HCT116 (cell line): ENCODE measurements around the gene SCYGR3. TPM values are rescaled to one million over a fixed set of nuclear protein-coding genes. Genes with fewer than 3 reads are reported as not detected.

ENCODE experiments used
- ATAC-seq: fragments of 200-7000 bp; cut with Tn5 transposase; 2 replicates; pipeline ENCODE4 v1.9.1; 2020; ENCODE audit warnings: mild to moderate bottlenecking, moderate library complexity
- BruUV-seq: library from RNA; stranded (reverse); fragments of 400-500 nt; replicated peaks from 2 replicates; lab custom pipeline; 2021; lab: Mats Ljungman, UMichigan
- CTCF ChIA-PET: fragments of 300-600 bp; sonication (Branson Sonifier 250); formaldehyde crosslinking; loops from one replicate; lab custom pipeline; 2021; ENCODE audit warnings: antibody characterized with exemption; lab: Charles Lee
- POLR2A ChIA-PET: fragments of 300-600, 350-600 bp; sonication (Branson Sonifier 250); formaldehyde crosslinking; loops from one replicate; lab custom pipeline; 2021; ENCODE audit warnings: antibody characterized with exemption; lab: Charles Lee
- RAD21 ChIA-PET, 2 experiments: fragments of 300-600 bp; sonication (Branson Sonifier 250); formaldehyde crosslinking; loops; one replicate each; lab custom pipeline; 2023; ENCODE audit warnings: low total read pairs in 2 of 2; ENCODE audit not compliant: uncharacterized antibody in 2 of 2, unreplicated experiment in 2 of 2, low non-redundant PET in 1 of 2; lab: Charles Lee
- DNase-seq: peaks from one replicate; pipeline ENCODE4 v3.0.0-alpha.2; 2010; ENCODE audit warnings: low read depth, low spot score
- H2AFZ ChIP-seq: fragments of 200-600 bp; shearing (Covaris generic), sonication (generic); 2 replicates; pipeline ENCODE4 v1.6.1; 2017; ENCODE audit warnings: low read depth, mixed run types, mixed read lengths, antibody characterized with exemption, low read length; ENCODE audit not compliant: poor library complexity, severe bottlenecking
- H3K27ac ChIP-seq: 2 replicates; pipeline ENCODE4 v1.5.1; 2012; ENCODE audit warnings: low read depth, low read length
- H3K27me3 ChIP-seq: fragments of 200-600 bp; sonication (generic); 2 replicates; pipeline ENCODE4 v1.6.1; 2016; ENCODE audit warnings: mixed run types, low read length, mixed read lengths; ENCODE audit not compliant: insufficient read depth
- H3K36me3 ChIP-seq, 2 experiments: fragments of 200-500 bp in 1 of 2; fragments of 200-600 bp in 1 of 2; sonication (Bioruptor generic) in 1 of 2; sonication (generic) in 1 of 2; 2 replicates each; pipeline versions ENCODE4 v1.5.1 to v1.6.1; 2014 to 2016; ENCODE audit warnings: low read length in 2 of 2, inconsistent platforms in 1 of 2, mixed read lengths in 1 of 2, mixed run types in 1 of 2; ENCODE audit not compliant: insufficient read depth in 2 of 2, control insufficient read depth in 1 of 2
- H3K4me1 ChIP-seq, 2 experiments: fragments of 200-600 bp in 1 of 2; sonication (generic) in 1 of 2; 2 replicates each; pipeline versions ENCODE4 v1.5.1 to v1.6.1; 2012 to 2017; ENCODE audit warnings: low read length in 2 of 2, inconsistent platforms in 1 of 2, mild to moderate bottlenecking in 1 of 2, mixed read lengths in 1 of 2, mixed run types in 1 of 2, moderate library complexity in 1 of 2; ENCODE audit not compliant: insufficient read depth in 2 of 2, control insufficient read depth in 1 of 2
- H3K4me2 ChIP-seq: fragments of 200-600 bp; sonication (generic); 2 replicates; pipeline ENCODE4 v1.6.1; 2017; ENCODE audit warnings: mixed run types, low read length, mixed read lengths
- H3K4me3 ChIP-seq, 2 experiments: fragments of 200-600 bp in 1 of 2; sonication (generic) in 1 of 2; replicated peaks in 1 of 2; 2 replicates each; pipeline ENCODE4 v1.5.1; 2011 to 2016; ENCODE audit warnings: low read length in 2 of 2, control low read depth in 1 of 2, low read depth in 1 of 2, mild to moderate bottlenecking in 1 of 2, mixed read lengths in 1 of 2, mixed run types in 1 of 2
- H3K79me2 ChIP-seq: fragments of 200-600 bp; sonication (generic); 2 replicates; pipeline ENCODE4 v1.6.1; 2017; ENCODE audit warnings: mild to moderate bottlenecking, mixed run types, low read length, moderate library complexity, mixed read lengths; ENCODE audit not compliant: insufficient read depth
- H3K9ac ChIP-seq: fragments of 200-600 bp; sonication (generic); 2 replicates; pipeline ENCODE4 v1.6.1; 2016; ENCODE audit warnings: low read length, mixed read lengths
- H3K9me2 ChIP-seq: fragments of 200-600 bp; sonication (generic), shearing (Covaris generic); 2 replicates; pipeline ENCODE4 v1.6.1; 2017; ENCODE audit warnings: mixed run types, mild to moderate bottlenecking, moderate library complexity; ENCODE audit not compliant: insufficient read depth
- H3K9me3 ChIP-seq, 2 experiments: fragments of 200-500 bp in 1 of 2; fragments of 200-600 bp in 1 of 2; sonication (Bioruptor generic) in 1 of 2; sonication (generic) in 1 of 2; 2 replicates each; pipeline ENCODE4 v1.6.1; 2014 to 2017; ENCODE audit warnings: low read length in 2 of 2, mixed read lengths in 2 of 2, inconsistent platforms in 1 of 2, low read depth in 1 of 2, mild to moderate bottlenecking in 1 of 2, mixed run types in 1 of 2, moderate library complexity in 1 of 2; ENCODE audit not compliant: control insufficient read depth in 1 of 2, insufficient read depth in 1 of 2
- H4K20me1 ChIP-seq: fragments of 200-600 bp; sonication (generic), shearing (Covaris generic); 2 replicates; pipeline ENCODE4 v1.6.1; 2017; ENCODE audit warnings: mixed run types, mild to moderate bottlenecking, moderate library complexity; ENCODE audit not compliant: insufficient read depth
- CBX3 ChIP-seq: IDR thresholded peaks from 2 replicates; pipeline ENCODE4 v1.6.1; 2012; ENCODE audit warnings: low read depth
- CEBPB ChIP-seq: IDR thresholded peaks from 2 replicates; pipeline ENCODE4 v1.6.1; 2012; ENCODE audit warnings: low read depth
- EGR1 ChIP-seq: IDR thresholded peaks from 2 replicates; pipeline ENCODE4 v1.6.1; 2012; ENCODE audit warnings: low read depth
- ELF1 ChIP-seq: IDR thresholded peaks from 2 replicates; pipeline ENCODE4 v1.6.1; 2012; ENCODE audit warnings: low read depth, borderline replicate concordance
- EZH2 ChIP-seq: fragments of 200-600 bp; sonication (generic); IDR thresholded peaks from 2 replicates; pipeline ENCODE4 v1.6.1; 2017; ENCODE audit warnings: antibody characterized with exemption, mixed run types
- EZH2phosphoT487 ChIP-seq: fragments of 200-600 bp; IDR thresholded peaks from 2 replicates; pipeline ENCODE4 v1.6.1; 2018; ENCODE audit warnings: antibody characterized with exemption, borderline replicate concordance
- FOSL1 ChIP-seq: IDR thresholded peaks from 2 replicates; pipeline ENCODE4 v1.6.1; 2012; ENCODE audit warnings: low read depth
- JUND ChIP-seq: IDR thresholded peaks from 2 replicates; pipeline ENCODE4 v1.6.1; 2012
- POLR2A ChIP-seq: IDR thresholded peaks from 2 replicates; pipeline ENCODE4 v1.7.0; 2011; ENCODE audit warnings: borderline replicate concordance; ENCODE audit not compliant: insufficient read depth, insufficient read length; ENCODE audit errors: extremely low read depth
- SIN3A ChIP-seq: IDR thresholded peaks from 2 replicates; pipeline ENCODE4 v1.6.1; 2012; ENCODE audit warnings: low read depth
- SRF ChIP-seq: IDR thresholded peaks from 2 replicates; pipeline ENCODE4 v1.6.1; 2012; ENCODE audit warnings: low read depth
- TCF7L2 ChIP-seq: IDR thresholded peaks from 2 replicates; pipeline ENCODE4 v1.7.0; 2011; ENCODE audit warnings: borderline replicate concordance, inconsistent platforms; ENCODE audit not compliant: insufficient read depth, insufficient read length; ENCODE audit errors: extremely low read depth
- YY1 ChIP-seq: IDR thresholded peaks from 2 replicates; pipeline ENCODE4 v1.6.1; 2011; ENCODE audit warnings: low read length, low read depth, moderate library complexity, mild to moderate bottlenecking; ENCODE audit not compliant: insufficient replicate concordance; ENCODE audit errors: extremely low read depth
- ZFX ChIP-seq: fragments of 450-650 bp; IDR thresholded peaks from 2 replicates; pipeline ENCODE4 v1.6.1; 2017
- ZNF274 ChIP-seq: fragments of 200-500 bp; sonication (Bioruptor generic); IDR thresholded peaks from 2 replicates; pipeline ENCODE4 v1.6.1; 2014; ENCODE audit warnings: mild to moderate bottlenecking, low read depth, low read length, inconsistent platforms
- intact Hi-C: fragments of 100-400 bp; cut with micrococcal nuclease; formaldehyde crosslinking; loops from 2 replicates; pipeline ENCODE4 v1.10.0; 2022
- total RNA-seq: library from RNA; stranded (reverse); gene quantifications from one replicate; pipeline ENCODE4 v1.2.1, GENCODE V29; 2021; ENCODE audit not compliant: unreplicated experiment
- TF ChIP-seq, protein P1 (sequence below): IDR thresholded peaks from 2 replicates; pipeline ENCODE4 v1.6.1; 2012
- TF ChIP-seq, protein P2 (sequence below): IDR thresholded peaks from 2 replicates; pipeline ENCODE4 v1.6.1; 2011; ENCODE audit warnings: mild to moderate bottlenecking, low read length, moderate library complexity; ENCODE audit not compliant: insufficient replicate concordance; ENCODE audit errors: extremely low read depth
- TF ChIP-seq, protein P3 (sequence below): IDR thresholded peaks from 2 replicates; pipeline ENCODE4 v1.6.1; 2012

The SCYGR3 gene
- total RNA-seq, 1 experiment from 2014 or later: not detected

DNA sequence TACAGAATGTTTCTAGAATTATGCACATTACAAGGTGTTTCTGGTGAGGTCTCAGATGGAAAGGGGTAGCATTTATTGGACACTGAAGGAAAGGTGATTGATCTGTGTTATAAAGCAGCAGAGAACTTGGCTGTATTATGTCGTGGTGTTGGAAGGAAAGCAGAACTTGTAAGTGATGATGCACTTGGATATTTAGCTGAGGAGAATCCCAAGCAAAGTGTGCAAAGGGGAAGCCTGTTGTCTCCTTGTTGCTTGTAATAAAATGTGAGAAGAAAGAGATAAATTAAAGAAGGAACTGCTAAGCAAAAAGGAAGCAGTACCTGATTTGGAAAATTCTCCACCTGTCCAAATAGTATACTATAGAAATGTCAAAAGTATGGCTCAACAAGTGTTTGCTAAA is 39.8 kb upstream of the SCYGR3 start:
- H3K27ac ChIP-seq: no peak overlapping the region
- no peaks in the 10 kb centered on the region for H3K27me3 ChIP-seq
- H3K4me2 ChIP-seq: no peak overlapping the region
- no TSS peak for BruUV-seq
- no peak for ATAC-seq
- no peaks in the 10 kb centered on the region for H3K9me2 ChIP-seq
- H2AFZ ChIP-seq: no peak overlapping the region
- no peaks in the 10 kb centered on the region for H3K36me3 ChIP-seq
- no peak overlapping the region for H3K9ac ChIP-seq
- no peaks in the 10 kb centered on the region for H3K79me2 ChIP-seq
- no peak overlapping the region for H3K4me3 ChIP-seq
- no peaks in the 10 kb centered on the region for H4K20me1 ChIP-seq
- peaks cover 0 to 6% of the 10 kb centered on the region in 2 experiments; a peak in 2 of 4 replicates for H3K4me1 ChIP-seq
- H3K9me3 ChIP-seq: no peaks in the 10 kb centered on the region
- POLR2A ChIA-PET: no interaction called here
- no peak for TF ChIP-seq CEBPB
- TF ChIP-seq, protein P1, sequence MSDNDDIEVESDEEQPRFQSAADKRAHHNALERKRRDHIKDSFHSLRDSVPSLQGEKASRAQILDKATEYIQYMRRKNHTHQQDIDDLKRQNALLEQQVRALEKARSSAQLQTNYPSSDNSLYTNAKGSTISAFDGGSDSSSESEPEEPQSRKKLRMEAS: no peak
- no peak for TF ChIP-seq SRF
- TF ChIP-seq EGR1: no peak
- TF ChIP-seq YY1: no peak
- no peak for TF ChIP-seq TCF7L2
- no peak for TF ChIP-seq EZH2
- TF ChIP-seq FOSL1: no peak
- TF ChIP-seq SIN3A: no peak
- TF ChIP-seq ZFX: no peak
- TF ChIP-seq POLR2A: no peak
- no peak for TF ChIP-seq ELF1
- no peak for TF ChIP-seq ZNF274
- no peak for TF ChIP-seq EZH2phosphoT487
- no peak for TF ChIP-seq JUND
- TF ChIP-seq, protein P2, sequence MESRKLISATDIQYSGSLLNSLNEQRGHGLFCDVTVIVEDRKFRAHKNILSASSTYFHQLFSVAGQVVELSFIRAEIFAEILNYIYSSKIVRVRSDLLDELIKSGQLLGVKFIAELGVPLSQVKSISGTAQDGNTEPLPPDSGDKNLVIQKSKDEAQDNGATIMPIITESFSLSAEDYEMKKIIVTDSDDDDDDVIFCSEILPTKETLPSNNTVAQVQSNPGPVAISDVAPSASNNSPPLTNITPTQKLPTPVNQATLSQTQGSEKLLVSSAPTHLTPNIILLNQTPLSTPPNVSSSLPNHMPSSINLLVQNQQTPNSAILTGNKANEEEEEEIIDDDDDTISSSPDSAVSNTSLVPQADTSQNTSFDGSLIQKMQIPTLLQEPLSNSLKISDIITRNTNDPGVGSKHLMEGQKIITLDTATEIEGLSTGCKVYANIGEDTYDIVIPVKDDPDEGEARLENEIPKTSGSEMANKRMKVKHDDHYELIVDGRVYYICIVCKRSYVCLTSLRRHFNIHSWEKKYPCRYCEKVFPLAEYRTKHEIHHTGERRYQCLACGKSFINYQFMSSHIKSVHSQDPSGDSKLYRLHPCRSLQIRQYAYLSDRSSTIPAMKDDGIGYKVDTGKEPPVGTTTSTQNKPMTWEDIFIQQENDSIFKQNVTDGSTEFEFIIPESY: no peak
- TF ChIP-seq CBX3: no peak
- TF ChIP-seq, protein P3, sequence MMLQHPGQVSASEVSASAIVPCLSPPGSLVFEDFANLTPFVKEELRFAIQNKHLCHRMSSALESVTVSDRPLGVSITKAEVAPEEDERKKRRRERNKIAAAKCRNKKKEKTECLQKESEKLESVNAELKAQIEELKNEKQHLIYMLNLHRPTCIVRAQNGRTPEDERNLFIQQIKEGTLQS: no peak
- TF ChIP-seq, all 23 proteins: peak for 0
- ChIA-PET CTCF (no interaction called here), RAD21 (no interaction called here)
- intact Hi-C loops: loop anchor here (10.0 kb wide), 1 partner anchor 1000 kb away; no protein-coding TSS in a partner anchor
- no peak for DNase-seq
